ENCODE data around the gene CLDND1.
"Not testable (repeated sequence)": the region's sequence is repeated elsewhere in the genome, so short reads cannot be mapped to it uniquely, and the experiment has no call there.

Gene CLDND1

DNA sequence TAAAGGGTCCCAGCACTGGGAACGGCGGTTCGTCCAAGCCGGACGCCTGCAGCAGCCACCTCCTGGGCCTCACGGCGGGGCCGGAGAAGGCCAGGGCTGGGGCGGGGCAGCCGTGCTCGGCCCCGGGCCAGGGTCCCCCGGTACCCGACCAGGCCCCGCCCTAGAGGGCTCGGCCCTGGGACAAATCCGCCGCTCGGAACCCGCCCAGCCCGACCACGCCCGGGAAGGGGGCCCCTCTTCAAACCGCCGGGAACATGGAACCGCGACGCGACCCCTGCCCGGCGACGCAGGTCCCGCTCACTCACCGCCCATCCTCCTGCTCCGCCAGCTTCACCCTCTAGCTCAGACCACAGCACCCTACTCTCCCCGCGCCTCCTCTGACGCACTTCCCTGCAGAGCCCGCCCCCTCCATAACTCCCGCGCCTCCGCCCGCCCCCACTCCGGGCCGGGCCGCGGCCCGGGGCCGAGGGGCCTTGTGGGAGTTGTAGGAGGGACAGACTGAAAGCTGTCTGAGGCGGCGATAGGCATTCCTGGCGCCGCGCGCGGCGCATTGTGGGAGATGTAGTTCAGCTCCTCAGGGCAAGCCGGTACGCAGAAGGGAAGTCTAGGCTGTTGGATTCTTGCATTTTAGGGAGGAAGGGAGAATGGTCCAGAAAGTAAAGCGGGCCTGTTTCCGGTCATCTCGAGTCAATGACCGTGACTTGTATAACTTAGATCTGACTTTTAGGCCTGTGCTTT is at the start of gene CLDND1:
Gene CLDND1, minus strand, starts transcription at position 359 of the 738 bp plus-strand sequence. CDS start 1,478 bp downstream, outside the sequence.
- in situ Hi-C loops (cut with MboI; ENCODE audit: low sequenced_read_pairs) = no loop called here

- in situ Hi-C loops (cut with MboI; ENCODE audit: low sequenced_read_pairs) = no loop called here
Measured at GRCh38 chr3:98568402-98568801, 45.7 kb upstream of the CLDND1 start.

DNA sequence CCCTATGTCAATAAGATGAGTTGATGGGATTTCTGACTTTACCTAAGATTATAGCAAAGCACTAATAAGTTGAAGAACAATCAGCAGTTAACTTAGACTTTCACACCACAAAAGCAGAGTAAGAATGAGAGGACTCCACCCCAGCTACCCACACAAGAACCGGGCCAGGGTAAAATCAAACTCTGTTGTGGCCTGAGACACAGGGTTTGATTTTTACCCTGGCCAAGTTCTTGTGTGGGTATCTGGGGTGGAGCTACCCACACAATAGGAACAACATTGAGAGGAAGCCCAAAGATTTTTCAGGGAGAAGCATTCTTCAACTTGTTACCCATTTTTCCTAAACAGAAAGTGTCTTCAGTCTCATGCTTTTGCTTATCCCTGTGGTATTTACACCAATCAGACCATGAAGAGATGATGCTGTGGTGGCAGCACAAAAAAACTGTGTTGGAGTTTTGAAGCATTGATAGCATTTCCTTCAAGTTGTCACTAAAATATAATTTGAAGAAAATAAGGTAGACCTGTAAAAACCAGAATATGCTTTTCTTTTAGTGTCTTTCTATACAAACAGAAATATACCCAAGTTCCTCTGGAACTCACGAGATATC is 45.1 kb upstream of the CLDND1 start:
- in situ Hi-C loops (cut with MboI; ENCODE audit: low sequenced_read_pairs) = no loop called here

DNA sequence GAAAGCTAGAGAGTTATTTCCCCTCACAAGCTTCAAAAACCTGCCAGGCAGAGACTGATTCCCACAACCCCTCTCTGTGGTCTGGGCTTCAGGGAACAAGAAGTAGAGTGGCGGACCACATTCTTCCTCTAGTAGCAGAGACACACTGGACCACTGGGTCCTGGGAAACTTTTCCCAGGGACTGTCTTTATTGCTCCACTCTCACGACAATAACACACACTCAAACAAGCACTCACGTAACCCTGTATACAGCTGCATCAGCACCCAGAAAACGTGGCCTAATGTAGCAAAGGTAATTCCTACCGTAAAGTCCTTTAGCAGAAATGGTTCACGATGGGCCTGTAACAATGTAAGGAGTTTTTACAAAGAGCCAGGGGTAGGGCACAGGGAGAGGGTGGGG is 43.1 kb upstream of the CLDND1 start:
- in situ Hi-C loops (cut with MboI; ENCODE audit: low sequenced_read_pairs) = no loop called here

- in situ Hi-C loops (cut with MboI; ENCODE audit: low sequenced_read_pairs) = no loop called here
Measured at GRCh38 chr3:98565237-98565643, 42.5 kb upstream of the CLDND1 start.

- in situ Hi-C loops (cut with MboI; ENCODE audit: low sequenced_read_pairs) = no loop called here
Measured at GRCh38 chr3:98564282-98565005, 41.7 kb upstream of the CLDND1 start.

GRCh38 chr3:98563661-98564281 is 41.1 kb upstream of the CLDND1 start:
- in situ Hi-C loops (cut with MboI; ENCODE audit: low sequenced_read_pairs) = no loop called here

GRCh38 chr3:98561727-98562521 is 39.2 kb upstream of the CLDND1 start:
- in situ Hi-C loops (cut with MboI; ENCODE audit: low sequenced_read_pairs) = no loop called here

- in situ Hi-C loops (cut with MboI; ENCODE audit: low sequenced_read_pairs) = no loop called here
Measured at GRCh38 chr3:98560911-98561310, 38.2 kb upstream of the CLDND1 start.

- in situ Hi-C loops (cut with MboI; ENCODE audit: low sequenced_read_pairs) = not testable (repeated sequence)
Measured at GRCh38 chr3:98559769-98560168, 37.1 kb upstream of the CLDND1 start.

DNA sequence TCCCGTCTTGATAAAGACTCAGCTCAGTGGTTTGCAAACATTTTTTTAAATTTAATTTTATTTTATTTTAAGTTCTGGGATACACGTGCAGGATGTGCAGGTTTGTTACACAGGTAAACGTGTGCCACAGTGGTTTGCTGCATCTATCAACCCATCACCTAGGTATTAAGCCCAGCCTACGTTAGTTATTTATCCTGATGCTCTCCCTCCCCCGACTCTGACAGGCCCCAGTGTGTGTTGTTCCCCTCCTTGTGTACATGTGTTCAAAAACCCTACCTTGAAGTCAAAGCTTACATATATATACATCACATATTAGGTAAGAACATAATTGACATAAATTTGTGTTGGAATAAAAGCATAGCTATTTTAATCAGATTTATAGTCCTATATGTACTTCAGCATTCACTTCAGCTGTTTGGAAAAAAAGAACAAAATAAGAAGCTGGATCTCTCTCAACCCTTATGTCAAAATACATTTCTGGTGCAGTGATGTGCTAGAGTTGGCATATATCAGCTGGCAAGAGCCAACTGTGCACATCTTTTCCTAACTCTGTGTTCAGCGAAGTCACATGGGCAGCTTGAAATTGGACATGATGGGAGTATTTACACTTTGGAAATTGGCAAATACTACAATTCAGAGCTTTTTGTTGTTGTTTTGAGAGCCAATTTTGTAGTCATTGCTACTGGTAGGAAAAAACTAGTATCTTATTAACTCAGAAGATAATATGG is 35.6 kb upstream of the CLDND1 start:
- in situ Hi-C loops (cut with MboI; ENCODE audit: low sequenced_read_pairs) = no loop called here

GRCh38 chr3:98557324-98558010 is 34.8 kb upstream of the CLDND1 start:
- in situ Hi-C loops (cut with MboI; ENCODE audit: low sequenced_read_pairs) = no loop called here

DNA sequence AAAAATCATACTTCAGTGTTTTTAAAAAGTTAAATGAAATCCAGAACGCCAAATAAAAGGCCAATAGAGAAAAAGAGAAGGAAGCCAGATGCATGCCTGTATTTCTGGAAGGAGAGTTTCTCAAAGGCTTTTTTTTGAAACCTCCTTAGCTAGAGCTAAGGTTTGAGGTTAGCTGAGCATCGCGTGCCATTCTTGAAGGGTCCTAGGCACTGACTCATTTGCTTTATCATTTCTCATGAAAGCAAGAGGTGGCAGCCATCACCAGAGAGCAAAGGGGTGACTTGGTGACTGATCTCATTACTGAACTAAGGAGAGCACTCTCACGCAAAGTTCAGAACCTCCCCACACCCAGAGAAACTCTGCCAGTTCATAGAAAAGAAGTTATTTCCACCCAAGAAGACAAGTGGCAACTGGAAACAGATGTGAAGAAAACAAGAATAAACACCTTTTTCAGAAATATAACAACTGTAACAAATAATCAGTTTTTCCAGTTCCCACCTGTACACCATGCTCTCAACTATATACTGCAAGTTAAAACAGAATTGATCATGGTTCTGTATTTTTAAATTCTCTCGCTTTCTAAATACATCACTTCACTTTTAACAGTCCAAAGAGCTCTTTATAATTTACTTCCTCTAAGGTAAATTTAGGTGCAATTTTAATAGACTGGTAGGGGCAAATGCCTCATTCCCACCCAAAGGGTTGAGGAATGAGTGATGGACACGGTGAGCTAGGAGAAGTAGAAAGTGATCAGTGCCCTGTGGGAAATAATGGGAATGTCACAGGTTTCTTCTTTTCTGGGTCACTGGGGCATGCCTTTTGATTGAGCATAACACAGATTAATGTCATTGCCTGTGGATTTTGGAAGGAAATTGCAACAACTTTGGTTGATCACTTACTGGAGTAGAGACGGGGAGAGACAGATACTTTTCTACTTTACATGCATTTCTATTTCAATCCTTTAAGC is 33.7 kb upstream of the CLDND1 start:
- in situ Hi-C loops (cut with MboI; ENCODE audit: low sequenced_read_pairs) = no loop called here

DNA sequence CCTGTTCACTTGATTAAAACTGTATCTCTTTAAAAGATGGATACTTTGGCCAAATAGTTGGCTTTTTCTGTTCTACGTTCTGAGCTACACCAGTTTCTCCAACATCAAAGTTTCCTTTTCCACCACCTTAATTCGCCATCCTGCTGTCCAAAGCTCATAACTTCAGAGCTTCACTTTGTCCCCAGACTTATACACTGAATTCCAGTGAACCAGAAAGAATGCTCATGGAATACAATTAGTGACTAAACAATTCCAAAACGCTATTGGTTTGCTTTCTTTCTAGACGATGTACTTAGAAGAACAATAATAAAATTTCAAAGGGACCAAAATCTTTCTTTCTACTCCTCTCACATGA is 32.3 kb upstream of the CLDND1 start:
- in situ Hi-C loops (cut with MboI; ENCODE audit: low sequenced_read_pairs) = no loop called here

DNA sequence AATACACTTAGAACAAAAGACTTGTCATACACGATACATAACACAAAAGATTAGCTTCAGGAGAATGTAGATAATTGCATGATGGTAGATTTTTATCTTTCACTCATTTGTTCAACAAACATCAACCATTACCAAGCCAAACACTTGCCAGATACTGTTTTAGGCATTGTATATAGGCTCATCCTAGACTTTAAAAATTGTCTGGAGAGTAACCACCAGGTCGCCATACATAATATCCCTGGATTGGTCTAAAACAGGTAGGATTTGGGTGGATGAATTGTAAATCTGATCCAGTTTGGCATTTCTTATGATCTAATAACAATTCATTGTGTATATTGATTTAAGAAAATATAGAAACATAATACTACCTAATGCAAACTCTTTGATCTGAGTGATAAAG is 31.9 kb upstream of the CLDND1 start:
- in situ Hi-C loops (cut with MboI; ENCODE audit: low sequenced_read_pairs) = no loop called here

DNA sequence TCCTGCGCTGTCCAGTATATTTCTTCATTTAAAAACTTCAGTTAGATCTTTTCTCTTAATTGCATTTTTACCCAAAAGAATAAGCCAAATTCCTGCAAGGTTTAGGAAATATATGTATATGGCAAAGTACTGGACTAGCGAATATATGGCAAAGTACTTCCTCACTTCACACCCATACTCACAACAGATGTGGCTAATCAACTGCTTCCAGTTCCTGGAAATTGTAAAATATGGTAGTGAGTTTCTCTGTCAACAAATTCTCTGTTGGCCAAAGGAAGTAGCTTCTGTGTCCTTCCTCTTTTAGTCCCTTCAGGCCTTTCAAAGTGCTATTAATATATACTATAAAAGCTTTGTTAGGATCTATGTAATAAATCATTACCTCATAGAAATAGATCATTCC is 31.1 kb upstream of the CLDND1 start:
- in situ Hi-C loops (cut with MboI; ENCODE audit: low sequenced_read_pairs) = no loop called here

GRCh38 chr3:98553021-98553563 is 30.4 kb upstream of the CLDND1 start:
- in situ Hi-C loops (cut with MboI; ENCODE audit: low sequenced_read_pairs) = no loop called here

All from HL-60/S4 treated with phorbol 12-myristate 13-acetate at 8.2 ng/mL for 4 days and 3 days (cell line).